Measurements from ENCODE around the gene CACNB4.

CACNB4 gene

GRCh38 chr2:151827564-151828142, 271.2 kb downstream of the CACNB4 start:
- TF ChIP-seq CTCF (IDR thresholded peaks at IDR 0.05; ENCODE audit: low read depth, low read length): no peak
- H3K4me3 ChIP-seq (ENCODE audit: low read depth, low read length): peak overlapping the region; percentile 76

- TF ChIP-seq CTCF (IDR thresholded peaks at IDR 0.05; ENCODE audit: low read depth, low read length): no peak
- peak overlapping the region; percentile 76 for H3K4me3 ChIP-seq (ENCODE audit: low read depth, low read length)
Observed at GRCh38 chr2:151826737-151827157, 272.1 kb downstream of the CACNB4 start.

GRCh38 chr2:151824886-151825285, 274.0 kb downstream of the CACNB4 start:
- no peak for TF ChIP-seq CTCF (IDR thresholded peaks at IDR 0.05; ENCODE audit: low read depth, low read length)

GRCh38 chr2:151823651-151824050, 275.2 kb downstream of the CACNB4 start:
- no peak for TF ChIP-seq CTCF (IDR thresholded peaks at IDR 0.05; ENCODE audit: low read depth, low read length)
- no peak overlapping the region for H3K4me3 ChIP-seq (ENCODE audit: low read depth, low read length)

More at GRCh38 chr2:151824886-151825285, 274.0 kb downstream of the CACNB4 start:
- no peak overlapping the region for H3K4me3 ChIP-seq (ENCODE audit: low read depth, low read length)

GRCh38 chr2:151819920-151820319, 278.9 kb downstream of the CACNB4 start:
- no peak overlapping the region for H3K4me3 ChIP-seq (ENCODE audit: low read depth, low read length)
- TF ChIP-seq CTCF (IDR thresholded peaks at IDR 0.05; ENCODE audit: low read depth, low read length): no peak

- no peak for TF ChIP-seq CTCF (IDR thresholded peaks at IDR 0.05; ENCODE audit: low read depth, low read length)
- H3K4me3 ChIP-seq (ENCODE audit: low read depth, low read length): no peak overlapping the region
Observed at GRCh38 chr2:151817929-151818328, 280.9 kb downstream of the CACNB4 start.

- H3K4me3 ChIP-seq (ENCODE audit: low read depth, low read length): no peak overlapping the region
- no peak for TF ChIP-seq CTCF (IDR thresholded peaks at IDR 0.05; ENCODE audit: low read depth, low read length)
Observed at GRCh38 chr2:151816843-151817242, 282.0 kb downstream of the CACNB4 start.
